MM.1S (cell line): ENCODE results near the gene PFAS.
"Not testable (repeated sequence)": the region's sequence is repeated elsewhere in the genome, so short reads cannot be mapped to it uniquely, and the experiment has no call there.

Source experiments
- DNase-seq: peaks from one replicate; pipeline ENCODE4 v3.0.0-alpha.2; 2015
- H2AFZ ChIP-seq: fragments of 300-600 bp; sonication (generic); 2 replicates; pipeline ENCODE4 v1.6.0; 2016; ENCODE audit warnings: antibody characterized with exemption, low read length
- H3F3A ChIP-seq: fragments of 300-600 bp; sonication (generic); 2 replicates; pipeline ENCODE4 v1.6.1; 2016; ENCODE audit warnings: mild to moderate bottlenecking, antibody characterized with exemption, low read length, moderate library complexity, mixed read lengths; ENCODE audit not compliant: insufficient read depth
- H3K27ac ChIP-seq: fragments of 300-600 bp; sonication (generic); 2 replicates; pipeline ENCODE4 v1.5.1; 2016; ENCODE audit warnings: mild to moderate bottlenecking, low read length
- H3K27me3 ChIP-seq: fragments of 300-600 bp; sonication (generic); replicated peaks from 2 replicates; pipeline ENCODE4 v1.6.0; 2016; ENCODE audit warnings: low read length; ENCODE audit not compliant: insufficient read depth
- H3K36me3 ChIP-seq: fragments of 300-600 bp; sonication (generic); replicated peaks from 2 replicates; pipeline ENCODE4 v1.6.1; 2016; ENCODE audit warnings: mild to moderate bottlenecking, low read length, mixed read lengths; ENCODE audit not compliant: insufficient read depth
- H3K4me1 ChIP-seq: fragments of 300-600 bp; sonication (generic); 2 replicates; pipeline ENCODE4 v1.6.1; 2016; ENCODE audit warnings: low read length, mixed read lengths
- H3K4me2 ChIP-seq: fragments of 300-600 bp; sonication (generic); 2 replicates; pipeline ENCODE4 v1.6.0; 2016; ENCODE audit warnings: low read depth, low read length
- H3K4me3 ChIP-seq: fragments of 300-600 bp; sonication (generic); 2 replicates; pipeline ENCODE4 v1.5.1; 2016; ENCODE audit warnings: low read length, mixed read lengths
- H3K79me2 ChIP-seq: fragments of 300-600 bp; sonication (generic); 2 replicates; pipeline ENCODE4 v1.6.1; 2016; ENCODE audit warnings: mixed run types, low read length, mixed read lengths
- H3K9ac ChIP-seq: fragments of 300-600 bp; sonication (generic); 2 replicates; pipeline ENCODE4 v1.6.1; 2016; ENCODE audit warnings: low read length, mixed read lengths
- H3K9me2 ChIP-seq: fragments of 300-600 bp; sonication (generic); replicated peaks from 2 replicates; pipeline ENCODE4 v1.6.1; 2016; ENCODE audit warnings: mild to moderate bottlenecking, low read length, mixed read lengths; ENCODE audit not compliant: insufficient read depth
- H3K9me3 ChIP-seq: fragments of 300-600 bp; sonication (generic); replicated peaks from 2 replicates; pipeline ENCODE4 v1.6.1; 2016; ENCODE audit warnings: mild to moderate bottlenecking, low read length, mixed read lengths; ENCODE audit not compliant: insufficient read depth
- H4K20me1 ChIP-seq: fragments of 300-600 bp; sonication (generic); 2 replicates; pipeline ENCODE4 v1.6.1; 2016; ENCODE audit warnings: mild to moderate bottlenecking, low read length, moderate library complexity, mixed read lengths; ENCODE audit not compliant: insufficient read depth
- EZH2 ChIP-seq: fragments of 300-600 bp; sonication (generic); optimal IDR thresholded peaks from 2 replicates; pipeline ENCODE3; 2017; ENCODE audit warnings: low read depth, mild to moderate bottlenecking, antibody characterized with exemption, low read length, mixed read lengths
- EZH2phosphoT487 ChIP-seq: fragments of 300-600 bp; sonication (generic); IDR thresholded peaks from 2 replicates; pipeline ENCODE4 v1.6.1; 2018; ENCODE audit warnings: antibody characterized with exemption, low read length
- TF ChIP-seq, protein P1 (sequence below): fragments of 300-600 bp; sonication (generic); IDR thresholded peaks from 2 replicates; pipeline ENCODE4 v1.5.1; 2016; ENCODE audit warnings: antibody characterized with exemption, low read length, mixed read lengths

Gene PFAS

DNA sequence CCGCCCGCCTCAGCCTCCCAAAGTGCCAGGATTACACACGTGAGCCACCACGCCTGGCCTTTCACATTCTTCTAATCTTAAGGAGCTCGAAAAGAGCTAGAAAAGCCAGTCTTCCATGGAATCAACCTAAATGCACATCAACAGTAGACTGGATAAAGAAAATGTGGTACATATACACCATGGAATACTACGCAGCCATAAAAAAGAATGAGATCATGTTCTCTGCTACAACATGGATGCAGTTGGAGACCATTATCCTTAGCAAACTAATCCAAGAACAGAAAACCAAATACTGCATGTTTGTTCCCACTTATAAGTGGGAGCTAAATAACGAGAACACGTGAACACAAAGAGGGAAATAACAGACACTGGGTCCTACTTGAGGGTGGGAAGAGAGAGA, 4.3 kb upstream of the PFAS start:
- Histone ChIP-seq H3K4me1 (peaks cover 10% of the 10 kb centered on the region), H3F3A (peaks cover 24% of the 10 kb centered on the region), H3K9me2 (no peaks in the 10 kb centered on the region), H3K9me3 (no peaks in the 10 kb centered on the region), H3K4me2 (no peak overlapping the region), H3K79me2 (peaks cover 75% of the 10 kb centered on the region), H3K4me3 (no peak overlapping the region), H4K20me1 (no peaks in the 10 kb centered on the region), H3K27ac (no peak overlapping the region), H3K9ac (no peak overlapping the region), H3K27me3 (no peaks in the 10 kb centered on the region), H2AFZ (no peak overlapping the region), H3K36me3 (peaks cover 4% of the 10 kb centered on the region; the same call in 1 of the 2 replicates)
- TF ChIP-seq EZH2phosphoT487 = no peak
- no peak for TF ChIP-seq EZH2
- TF ChIP-seq, protein P1, sequence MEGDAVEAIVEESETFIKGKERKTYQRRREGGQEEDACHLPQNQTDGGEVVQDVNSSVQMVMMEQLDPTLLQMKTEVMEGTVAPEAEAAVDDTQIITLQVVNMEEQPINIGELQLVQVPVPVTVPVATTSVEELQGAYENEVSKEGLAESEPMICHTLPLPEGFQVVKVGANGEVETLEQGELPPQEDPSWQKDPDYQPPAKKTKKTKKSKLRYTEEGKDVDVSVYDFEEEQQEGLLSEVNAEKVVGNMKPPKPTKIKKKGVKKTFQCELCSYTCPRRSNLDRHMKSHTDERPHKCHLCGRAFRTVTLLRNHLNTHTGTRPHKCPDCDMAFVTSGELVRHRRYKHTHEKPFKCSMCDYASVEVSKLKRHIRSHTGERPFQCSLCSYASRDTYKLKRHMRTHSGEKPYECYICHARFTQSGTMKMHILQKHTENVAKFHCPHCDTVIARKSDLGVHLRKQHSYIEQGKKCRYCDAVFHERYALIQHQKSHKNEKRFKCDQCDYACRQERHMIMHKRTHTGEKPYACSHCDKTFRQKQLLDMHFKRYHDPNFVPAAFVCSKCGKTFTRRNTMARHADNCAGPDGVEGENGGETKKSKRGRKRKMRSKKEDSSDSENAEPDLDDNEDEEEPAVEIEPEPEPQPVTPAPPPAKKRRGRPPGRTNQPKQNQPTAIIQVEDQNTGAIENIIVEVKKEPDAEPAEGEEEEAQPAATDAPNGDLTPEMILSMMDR = no peak
- no peak for DNase-seq

DNA sequence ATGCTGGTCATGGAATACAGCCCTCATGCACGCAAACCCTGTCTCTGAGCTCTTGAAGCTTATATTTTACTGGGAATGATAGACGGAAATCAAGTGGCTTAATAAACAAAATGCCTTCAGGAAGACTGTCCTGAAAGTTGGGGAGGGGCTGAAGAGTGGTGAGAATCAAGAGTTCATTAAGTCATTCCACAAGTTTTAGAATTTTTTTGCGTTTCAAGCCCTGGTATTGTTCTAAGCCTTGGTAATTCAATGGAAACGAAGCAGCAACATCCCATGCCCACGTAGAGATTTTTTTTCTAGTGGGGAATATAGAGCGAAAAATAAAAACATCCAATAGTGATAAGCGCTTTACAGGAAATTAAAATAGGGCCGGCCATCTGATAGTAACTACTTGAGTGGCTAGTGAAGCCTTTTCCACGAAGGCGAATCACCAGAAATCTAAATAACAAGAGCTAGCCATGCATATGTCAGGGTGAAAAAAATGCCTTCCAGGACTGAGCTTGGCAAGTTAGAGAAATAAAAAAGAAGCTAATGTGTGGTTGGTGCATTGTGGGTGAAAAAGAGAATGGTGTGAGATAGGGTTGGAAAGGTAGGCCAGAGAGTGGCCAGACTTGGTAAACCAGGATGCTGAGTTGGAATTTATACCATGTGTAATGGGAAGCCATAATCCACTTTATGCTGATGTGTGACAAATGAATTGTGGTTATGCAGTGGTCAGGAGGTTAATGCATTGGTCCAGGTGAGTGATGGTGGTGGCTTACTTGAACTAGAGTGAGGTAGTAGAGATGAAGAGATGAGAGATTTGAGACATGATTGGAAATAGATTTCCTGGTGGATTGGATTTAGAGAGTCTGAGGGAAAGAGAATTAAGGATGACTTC, 772 bp downstream of the PFAS start:
- H2AFZ ChIP-seq = peak overlapping the region; percentile 59
- peak overlapping the region; percentile 68 for H3K4me2 ChIP-seq
- H3K79me2 ChIP-seq = peaks cover 58% of the 10 kb centered on the region
- peak overlapping the region; percentile 100 for H3K9ac ChIP-seq
- peak overlapping the region; percentile 89 for H3K4me3 ChIP-seq
- TF ChIP-seq EZH2phosphoT487 (no peak), EZH2 (no peak)
- TF ChIP-seq, protein P1 = no peak
- H3K27ac ChIP-seq = peak overlapping the region; percentile 100
- H4K20me1 ChIP-seq = no peaks in the 10 kb centered on the region
- peaks cover 24% of the 10 kb centered on the region for H3F3A ChIP-seq
- no peaks in the 10 kb centered on the region for H3K27me3 ChIP-seq
- H3K9me2 ChIP-seq = no peaks in the 10 kb centered on the region
- H3K36me3 ChIP-seq = peaks cover under 1% of the 10 kb centered on the region; the same call in 1 of the 2 replicates
- H3K4me1 ChIP-seq = peaks cover 13% of the 10 kb centered on the region
- DNase-seq = peak; percentile 27
- no peaks in the 10 kb centered on the region for H3K9me3 ChIP-seq

DNA sequence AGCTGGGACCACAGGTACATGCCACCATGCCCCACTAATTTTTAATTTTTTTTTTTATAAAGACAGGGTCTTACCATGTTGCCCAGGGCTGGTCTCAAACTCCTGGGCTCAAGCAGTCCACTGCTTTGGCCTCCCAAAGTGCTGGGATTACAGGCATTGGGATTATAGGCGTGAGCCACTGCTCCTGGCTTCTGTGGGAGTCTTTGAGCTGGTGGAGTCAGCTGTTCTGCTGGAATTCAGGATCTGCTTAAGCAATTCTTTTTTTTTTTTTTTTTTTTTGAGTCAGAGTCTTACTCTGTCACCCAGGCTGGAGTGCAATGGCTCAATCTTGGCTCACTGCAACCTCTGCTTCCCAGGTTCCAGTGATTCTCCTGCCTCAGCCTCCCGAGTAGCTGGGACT, 2.3 kb downstream of the PFAS start:
- not testable (repeated sequence) for H3K27ac ChIP-seq, H3K9me3 ChIP-seq, H3K27me3 ChIP-seq, H3K36me3 ChIP-seq, DNase-seq, H3K4me1 ChIP-seq, H3K4me2 ChIP-seq, H4K20me1 ChIP-seq, H2AFZ ChIP-seq, H3K9me2 ChIP-seq, H3K4me3 ChIP-seq, H3K9ac ChIP-seq
- Histone ChIP-seq H3F3A (peaks cover 23% of the 10 kb centered on the region), H3K79me2 (peaks cover 43% of the 10 kb centered on the region)

DNA sequence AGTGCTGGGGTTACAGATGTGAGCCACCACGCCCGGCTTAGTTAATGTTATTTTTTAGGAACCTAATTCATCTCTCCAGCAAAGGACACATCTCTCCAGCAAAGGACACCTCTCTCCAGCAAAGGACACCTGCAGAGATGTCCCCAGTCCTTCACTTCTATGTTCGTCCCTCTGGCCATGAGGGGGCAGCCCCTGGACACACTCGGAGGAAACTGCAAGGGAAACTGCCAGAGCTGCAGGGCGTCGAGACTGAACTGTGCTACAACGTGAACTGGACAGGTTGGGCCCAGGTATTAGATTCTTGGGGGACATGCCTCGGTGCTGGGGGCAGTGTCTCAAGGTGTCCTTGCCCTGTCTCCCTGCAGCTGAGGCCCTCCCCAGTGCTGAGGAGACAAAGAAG, 4.7 kb downstream of the PFAS start:
- Histone ChIP-seq H3K27ac (no peak overlapping the region), H3K4me2 (no peak overlapping the region), H3K4me1 (peaks cover 8% of the 10 kb centered on the region), H3K9me3 (no peaks in the 10 kb centered on the region), H4K20me1 (no peaks in the 10 kb centered on the region), H3K27me3 (no peaks in the 10 kb centered on the region), H3F3A (peaks cover 5% of the 10 kb centered on the region), H2AFZ (no peak overlapping the region), H3K79me2 (peaks cover 37% of the 10 kb centered on the region), H3K4me3 (no peak overlapping the region), H3K9ac (no peak overlapping the region), H3K9me2 (no peaks in the 10 kb centered on the region), H3K36me3 (0 out of 2 replicates have a peak, but pooled peaks cover 3% of the 10 kb centered on the region)
- TF ChIP-seq EZH2phosphoT487 = no peak
- TF ChIP-seq, protein P1 = no peak
- TF ChIP-seq EZH2 = no peak
- no peak for DNase-seq
